Measurements from ENCODE around the gene THOC3.
"Not testable (repeated sequence)": the region's sequence is repeated elsewhere in the genome, so short reads cannot be mapped to it uniquely, and the experiment has no call there.

THOC3 gene

GRCh38 chr5:175943253-175943652, 24.9 kb downstream of the THOC3 start:
- DNase-seq (ENCODE audit: extremely low read depth in 1 of 2, low read depth in 1 of 2) = not testable (repeated sequence)

- DNase-seq (ENCODE audit: extremely low read depth in 1 of 2, low read depth in 1 of 2) = not testable (repeated sequence)
Observed at GRCh38 chr5:175940632-175941031, 27.5 kb downstream of the THOC3 start.

GRCh38 chr5:175938489-175938888, 29.6 kb downstream of the THOC3 start:
- not testable (repeated sequence) for DNase-seq (ENCODE audit: extremely low read depth in 1 of 2, low read depth in 1 of 2)

GRCh38 chr5:175928752-175929151, 39.4 kb downstream of the THOC3 start:
- not testable (repeated sequence) for DNase-seq (ENCODE audit: extremely low read depth in 1 of 2, low read depth in 1 of 2)

GRCh38 chr5:175925106-175925505, 43.0 kb downstream of the THOC3 start:
- DNase-seq (ENCODE audit: extremely low read depth in 1 of 2, low read depth in 1 of 2) = not testable (repeated sequence)

GRCh38 chr5:175922192-175922885, 45.8 kb downstream of the THOC3 start:
- DNase-seq (ENCODE audit: extremely low read depth in 1 of 2, low read depth in 1 of 2) = no peak

GRCh38 chr5:175921061-175921730, 46.9 kb downstream of the THOC3 start:
- DNase-seq (ENCODE audit: extremely low read depth in 1 of 2, low read depth in 1 of 2) = no peak

GRCh38 chr5:175920231-175920811, 47.8 kb downstream of the THOC3 start:
- DNase-seq (ENCODE audit: extremely low read depth in 1 of 2, low read depth in 1 of 2) = no peak

- not testable (repeated sequence) for DNase-seq (ENCODE audit: extremely low read depth in 1 of 2, low read depth in 1 of 2)
Observed at GRCh38 chr5:175915066-175916037, 52.8 kb downstream of the THOC3 start.

- DNase-seq (ENCODE audit: extremely low read depth in 1 of 2, low read depth in 1 of 2) = not testable (repeated sequence)
Observed at GRCh38 chr5:175913835-175914672, 54.1 kb downstream of the THOC3 start.

- not testable (repeated sequence) for DNase-seq (ENCODE audit: extremely low read depth in 1 of 2, low read depth in 1 of 2)
Observed at GRCh38 chr5:175910072-175910471, 58.0 kb downstream of the THOC3 start.
